Dendritic cell treated with granulocyte-macrophage colony-stimulating factor and Interleukin-4, amounts not matched to agents 40 ng/mL and 50 ng/mL, for 4 days (primary cell): ENCODE data around the gene PC.
"Not testable (repeated sequence)": the region's sequence is repeated elsewhere in the genome, so short reads cannot be mapped to it uniquely, and the experiment has no call there.

Experiments used
- H3K27ac Mint-ChIP-seq: one replicate; pipeline ENCODE4 v1.8.0; 2022; ENCODE audit warnings: mild to moderate bottlenecking, mixed read lengths
- H3K27me3 Mint-ChIP-seq: one replicate; pipeline ENCODE4 v1.8.0; 2022; ENCODE audit warnings: mild to moderate bottlenecking, mixed read lengths
- H3K36me3 Mint-ChIP-seq: one replicate; pipeline ENCODE4 v1.8.0; 2022; ENCODE audit warnings: low read depth, mixed read lengths
- H3K4me1 Mint-ChIP-seq: one replicate; pipeline ENCODE4 v1.8.0; 2022; ENCODE audit warnings: low read depth, mixed read lengths
- H3K4me3 Mint-ChIP-seq: one replicate; pipeline ENCODE4 v1.8.0; 2022; ENCODE audit warnings: mild to moderate bottlenecking, moderate library complexity, mixed read lengths
- H3K9me3 Mint-ChIP-seq: one replicate; pipeline ENCODE4 v1.8.0; 2022; ENCODE audit warnings: mixed read lengths
- intact Hi-C: fragments of 100-400 bp; cut with micrococcal nuclease; formaldehyde crosslinking; loops from one replicate; pipeline ENCODE4 v1.15.0; 2022

PC gene

GRCh38 chr11:66974724-66975404 lies 16.7 kb upstream of the PC start, which contains the start of gene C11orf86:
Gene C11orf86, plus strand, starts transcription at chr11:66975304. Its CDS starts 59 bp downstream, at chr11:66975363.
- Mint-ChIP-seq H3K36me3 (no peaks in the 10 kb centered on the region), H3K4me3 (no peak within 1 kb of the TSS), H3K27ac (no peak within 1 kb of the TSS), H3K9me3 (peaks cover 22% of the 10 kb centered on the region), H3K4me1 (peaks cover 17% of the 10 kb centered on the region), H3K27me3 (peaks cover 29% of the 10 kb centered on the region)
- intact Hi-C loops, result loop anchor here (10.0 kb wide), 1 partner anchor 280 kb away; no protein-coding TSS in a partner anchor

- Mint-ChIP-seq H3K36me3 (no peaks in the 10 kb centered on the region), H3K27ac (no peak overlapping the region), H3K4me3 (no peak overlapping the region), H3K27me3 (peaks cover 27% of the 10 kb centered on the region), H3K4me1 (peaks cover 23% of the 10 kb centered on the region), H3K9me3 (peaks cover 14% of the 10 kb centered on the region)
- intact Hi-C loops, result loop anchor here (10.0 kb wide), 1 partner anchor 279 kb away; no protein-coding TSS in a partner anchor
Observed at GRCh38 chr11:66973956-66974580, 15.9 kb upstream of the PC start.

GRCh38 chr11:66971488-66971887 lies 13.3 kb upstream of the PC start:
- no peaks in the 10 kb centered on the region for H3K36me3 Mint-ChIP-seq
- H3K9me3 Mint-ChIP-seq, result no peaks in the 10 kb centered on the region
- intact Hi-C loops, result loop anchor here (10.0 kb wide), 1 partner anchor 277 kb away; no protein-coding TSS in a partner anchor
- peaks cover 36% of the 10 kb centered on the region for H3K4me1 Mint-ChIP-seq
- H3K27me3 Mint-ChIP-seq, result peaks cover 18% of the 10 kb centered on the region
- no peak overlapping the region for H3K4me3 Mint-ChIP-seq
- peak overlapping the region; percentile 54 for H3K27ac Mint-ChIP-seq

GRCh38 chr11:66970807-66971442 lies 12.7 kb upstream of the PC start:
- intact Hi-C loops, result loop anchor here (10.0 kb wide), 1 partner anchor 276 kb away; no protein-coding TSS in a partner anchor
- no peaks in the 10 kb centered on the region for H3K9me3 Mint-ChIP-seq
- H3K4me1 Mint-ChIP-seq, result peaks cover 41% of the 10 kb centered on the region
- H3K36me3 Mint-ChIP-seq, result no peaks in the 10 kb centered on the region
- H3K4me3 Mint-ChIP-seq, result no peak overlapping the region
- peak overlapping the region; percentile 54 for H3K27ac Mint-ChIP-seq
- H3K27me3 Mint-ChIP-seq, result peaks cover 16% of the 10 kb centered on the region

- peaks cover 16% of the 10 kb centered on the region for H3K27me3 Mint-ChIP-seq
- no peaks in the 10 kb centered on the region for H3K9me3 Mint-ChIP-seq
- H3K36me3 Mint-ChIP-seq, result no peaks in the 10 kb centered on the region
- intact Hi-C loops, result loop anchor here (10.0 kb wide), 1 partner anchor 276 kb away; no protein-coding TSS in a partner anchor
- H3K4me1 Mint-ChIP-seq, result peaks cover 43% of the 10 kb centered on the region
- peak overlapping the region; percentile 54 for H3K27ac Mint-ChIP-seq
- no peak overlapping the region for H3K4me3 Mint-ChIP-seq
Observed at GRCh38 chr11:66970371-66970806, 12.2 kb upstream of the PC start.

GRCh38 chr11:66969584-66970225 lies 11.5 kb upstream of the PC start:
- peaks cover 48% of the 10 kb centered on the region for H3K4me1 Mint-ChIP-seq
- H3K36me3 Mint-ChIP-seq, result no peaks in the 10 kb centered on the region
- H3K27me3 Mint-ChIP-seq, result peaks cover 18% of the 10 kb centered on the region
- H3K9me3 Mint-ChIP-seq, result no peaks in the 10 kb centered on the region
- H3K27ac Mint-ChIP-seq, result no peak overlapping the region
- no peak overlapping the region for H3K4me3 Mint-ChIP-seq
- intact Hi-C loops, result loop anchor here (10.0 kb wide), 1 partner anchor 275 kb away; no protein-coding TSS in a partner anchor

- no peak overlapping the region for H3K4me3 Mint-ChIP-seq
- H3K9me3 Mint-ChIP-seq, result no peaks in the 10 kb centered on the region
- no peaks in the 10 kb centered on the region for H3K36me3 Mint-ChIP-seq
- peaks cover 63% of the 10 kb centered on the region for H3K4me1 Mint-ChIP-seq
- intact Hi-C loops, result no loop called here
- peaks cover 17% of the 10 kb centered on the region for H3K27me3 Mint-ChIP-seq
- peak overlapping the region; percentile 31 for H3K27ac Mint-ChIP-seq
Observed at GRCh38 chr11:66967670-66968425, 9.7 kb upstream of the PC start.

- Mint-ChIP-seq H3K4me3 (no peak overlapping the region), H3K36me3 (no peaks in the 10 kb centered on the region), H3K9me3 (no peaks in the 10 kb centered on the region), H3K4me1 (peaks cover 69% of the 10 kb centered on the region), H3K27ac (no peak overlapping the region), H3K27me3 (peaks cover 17% of the 10 kb centered on the region)
- intact Hi-C loops, result no loop called here
Observed at GRCh38 chr11:66966351-66966750, 8.2 kb upstream of the PC start.

GRCh38 chr11:66964495-66964894 lies 6.3 kb upstream of the PC start:
- intact Hi-C loops, result no loop called here
- Mint-ChIP-seq H3K4me1 (peaks cover 50% of the 10 kb centered on the region), H3K9me3 (peaks cover 1% of the 10 kb centered on the region), H3K27me3 (peaks cover 17% of the 10 kb centered on the region), H3K27ac (no peak overlapping the region), H3K4me3 (no peak overlapping the region), H3K36me3 (no peaks in the 10 kb centered on the region)

- intact Hi-C loops, result no loop called here
- H3K27me3 Mint-ChIP-seq, result peaks cover 21% of the 10 kb centered on the region
- peaks cover 10% of the 10 kb centered on the region for H3K9me3 Mint-ChIP-seq
- peaks cover 7% of the 10 kb centered on the region for H3K36me3 Mint-ChIP-seq
- H3K4me3 Mint-ChIP-seq, result no peak overlapping the region
- H3K27ac Mint-ChIP-seq, result no peak overlapping the region
- peaks cover 53% of the 10 kb centered on the region for H3K4me1 Mint-ChIP-seq
Observed at GRCh38 chr11:66962801-66963200, 4.6 kb upstream of the PC start.

GRCh38 chr11:66962247-66962646 lies 4.1 kb upstream of the PC start:
- intact Hi-C loops, result no loop called here
- H3K27ac Mint-ChIP-seq, result no peak overlapping the region
- H3K27me3 Mint-ChIP-seq, result peaks cover 21% of the 10 kb centered on the region
- no peak overlapping the region for H3K4me3 Mint-ChIP-seq
- peaks cover 7% of the 10 kb centered on the region for H3K36me3 Mint-ChIP-seq
- peaks cover 53% of the 10 kb centered on the region for H3K4me1 Mint-ChIP-seq
- H3K9me3 Mint-ChIP-seq, result peaks cover 10% of the 10 kb centered on the region

- H3K36me3 Mint-ChIP-seq, H3K9me3 Mint-ChIP-seq, H3K27ac Mint-ChIP-seq, intact Hi-C loops, H3K4me3 Mint-ChIP-seq: not testable (repeated sequence)
- peaks cover 21% of the 10 kb centered on the region for H3K27me3 Mint-ChIP-seq
- H3K4me1 Mint-ChIP-seq, result peaks cover 58% of the 10 kb centered on the region
Observed at GRCh38 chr11:66961691-66962213, 3.6 kb upstream of the PC start.

GRCh38 chr11:66958956-66959274 lies 732 bp upstream of the PC start:
- peak overlapping the region; percentile 80 for H3K27ac Mint-ChIP-seq
- H3K4me3 Mint-ChIP-seq, result peak overlapping the region; percentile 76
- H3K36me3 Mint-ChIP-seq, result peaks cover 24% of the 10 kb centered on the region
- H3K9me3 Mint-ChIP-seq, result peaks cover 10% of the 10 kb centered on the region
- H3K27me3 Mint-ChIP-seq, result peaks cover 11% of the 10 kb centered on the region
- intact Hi-C loops, result loop anchor here (1.0 to 5.0 kb wide), 2 partner anchors 38 to 102 kb away; partner anchors contain the start of gene LRFN4
- H3K4me1 Mint-ChIP-seq, result peaks cover 58% of the 10 kb centered on the region
